ENCODE measurements around the gene MYOM1. TPM values are rescaled to one million over a fixed set of nuclear protein-coding genes. Genes with fewer than 3 reads are reported as not detected.
A peak's percentile ranks its signal among the peaks of the same experiment; 100 is the strongest.

MYOM1 gene
- total RNA-seq, 2 experiments from 2014 or later: 0.40 to 0.41 TPM

DNA sequence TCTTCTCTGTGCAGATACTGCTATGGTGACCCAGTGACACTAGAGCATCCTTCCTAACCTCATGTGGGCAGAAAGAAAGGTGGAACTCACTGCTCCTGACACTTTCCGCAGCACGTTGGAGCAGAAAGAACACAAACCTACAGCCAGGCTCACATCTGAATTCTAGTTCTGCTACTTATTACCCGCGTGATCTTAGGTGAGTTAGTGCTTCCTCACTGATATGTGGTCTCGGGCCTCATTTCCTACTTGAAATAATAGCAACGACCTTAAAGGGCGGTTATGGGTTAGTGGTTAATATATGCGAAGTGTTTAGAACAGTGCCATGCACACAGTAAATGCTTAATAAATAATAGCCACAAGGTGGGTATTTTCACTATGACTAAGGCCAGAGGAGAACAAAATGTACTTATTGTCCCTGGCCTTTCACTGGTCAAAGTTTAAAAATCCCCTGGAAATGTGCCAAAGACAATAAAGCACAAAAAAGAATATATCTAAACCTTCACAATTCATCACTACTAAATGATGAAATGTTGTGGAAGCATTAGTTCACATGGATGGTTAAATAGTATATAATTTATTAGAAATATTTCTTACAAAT, 66.6 kb downstream of the MYOM1 start:
- intact Hi-C loops (cut with micrococcal nuclease): loop anchor here (10.0 kb wide), 2 partner anchors 512 to 578 kb away; partner anchors contain the start of genes METTL4 and NDC80
- Mint-ChIP-seq H3K27me3 (ENCODE audit: low read depth) (no peaks in the 10 kb centered on the region), H3K27ac (no peak overlapping the region)

DNA sequence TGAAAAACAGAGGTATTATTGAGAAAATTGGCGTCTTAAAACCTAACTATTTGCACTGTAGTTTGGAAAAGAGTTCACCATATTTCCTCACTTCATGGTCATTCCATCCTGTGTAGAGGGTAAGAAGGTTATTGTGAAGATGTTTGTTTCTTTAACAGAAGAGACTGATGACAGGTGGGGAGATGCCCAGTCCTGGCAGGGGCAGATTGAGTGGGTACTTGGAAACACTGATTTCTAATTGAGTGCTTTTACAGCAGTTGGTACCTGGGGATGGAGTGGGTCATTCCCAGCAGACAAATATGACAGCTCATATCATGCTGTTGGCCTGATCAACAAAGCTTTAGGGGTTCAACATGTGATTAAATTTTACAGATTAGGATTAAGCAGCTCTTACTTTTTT, 67.5 kb downstream of the MYOM1 start:
- H3K27ac Mint-ChIP-seq: no peak overlapping the region

More for the DNA sequence above, 66.6 kb downstream of the MYOM1 start:
- DNase-seq: no peak
- peaks cover 6% of the 10 kb centered on the region for H3K4me1 Mint-ChIP-seq (ENCODE audit: low read depth)
- CTCF ChIA-PET: interaction anchor here (1.1 to 2.8 kb wide), 7 partner anchors 10 to 229 kb away, joined by 3 to 35 read pairs (median 7); partner anchors contain the start of genes MYL12A and MYOM1
- no peaks in the 10 kb centered on the region for H3K9me3 Mint-ChIP-seq
- no peak overlapping the region for H3K4me3 Mint-ChIP-seq
- H3K36me3 Mint-ChIP-seq (ENCODE audit: low read depth): no peaks in the 10 kb centered on the region

DNA sequence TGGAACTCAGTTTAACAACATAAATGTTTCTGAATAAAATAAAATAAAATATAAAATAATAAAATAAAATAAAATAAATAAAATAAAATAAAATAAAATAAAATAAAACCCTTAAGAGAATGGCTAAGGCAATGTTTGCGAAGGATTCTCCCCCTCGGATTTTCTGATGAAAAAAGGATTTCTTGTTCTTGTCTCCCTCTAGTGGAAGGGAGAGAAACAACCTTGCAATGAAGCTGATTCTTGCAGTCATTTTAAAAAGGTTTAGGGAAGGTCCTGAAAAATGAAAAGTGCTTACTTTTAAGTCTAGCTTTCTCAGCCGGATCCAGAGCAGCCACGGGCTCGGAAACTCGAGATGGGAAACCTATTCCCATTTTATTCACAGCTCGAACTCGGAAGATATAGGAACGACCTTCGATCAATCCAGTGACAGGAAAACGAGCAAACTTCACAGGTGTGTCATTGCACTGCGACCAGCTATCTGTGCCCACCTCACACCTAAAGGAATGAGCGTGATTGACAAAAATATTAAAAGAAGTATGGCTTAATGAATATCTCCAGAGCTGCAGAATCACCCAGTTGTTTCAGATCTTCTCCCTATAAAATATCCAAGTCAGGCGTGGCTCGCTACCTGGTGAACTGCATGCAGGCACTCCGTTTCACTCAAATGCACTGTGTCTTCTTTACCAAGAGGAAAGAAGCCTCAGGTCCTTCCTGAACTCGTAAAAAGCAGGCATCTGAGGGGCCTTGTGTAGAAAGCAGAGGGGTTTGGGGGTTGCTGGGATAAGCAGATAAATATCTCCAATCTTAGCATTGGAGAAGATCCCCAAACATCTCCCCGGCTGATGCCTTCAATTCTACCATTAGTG, 68.1 kb downstream of the MYOM1 start:
- Mint-ChIP-seq H3K36me3 (ENCODE audit: low read depth) (no peaks in the 10 kb centered on the region), H3K4me3 (no peak overlapping the region), H3K27ac (no peak overlapping the region), H3K27me3 (ENCODE audit: low read depth) (no peaks in the 10 kb centered on the region), H3K9me3 (no peaks in the 10 kb centered on the region), H3K4me1 (ENCODE audit: low read depth) (peaks cover 6% of the 10 kb centered on the region)
- no peak for DNase-seq
- CTCF ChIA-PET: interaction anchor here (0.5 to 2.8 kb wide), 48 partner anchors 9 to 404 kb away, joined by 3 to 35 read pairs (median 4); partner anchors contain the start of genes MYL12A and MYOM1
- intact Hi-C loops (cut with micrococcal nuclease): loop anchor here (1.0 to 10.0 kb wide), 5 partner anchors 95 to 577 kb away; partner anchors contain the start of genes METTL4 and NDC80

More for the DNA sequence above, 67.5 kb downstream of the MYOM1 start:
- H3K4me1 Mint-ChIP-seq (ENCODE audit: low read depth): peaks cover 6% of the 10 kb centered on the region
- intact Hi-C loops (cut with micrococcal nuclease): loop anchor here (10.0 kb wide), 2 partner anchors 513 to 577 kb away; partner anchors contain the start of genes METTL4 and NDC80
- CTCF ChIA-PET: interaction anchor here (0.6 to 2.8 kb wide), 29 partner anchors 9 to 382 kb away, joined by 3 to 35 read pairs (median 4); partner anchors contain the start of genes MYL12A and MYOM1
- H3K4me3 Mint-ChIP-seq: no peak overlapping the region
- H3K27me3 Mint-ChIP-seq (ENCODE audit: low read depth): no peaks in the 10 kb centered on the region
- no peaks in the 10 kb centered on the region for H3K36me3 Mint-ChIP-seq (ENCODE audit: low read depth)
- DNase-seq: no peak
- H3K9me3 Mint-ChIP-seq: no peaks in the 10 kb centered on the region

DNA sequence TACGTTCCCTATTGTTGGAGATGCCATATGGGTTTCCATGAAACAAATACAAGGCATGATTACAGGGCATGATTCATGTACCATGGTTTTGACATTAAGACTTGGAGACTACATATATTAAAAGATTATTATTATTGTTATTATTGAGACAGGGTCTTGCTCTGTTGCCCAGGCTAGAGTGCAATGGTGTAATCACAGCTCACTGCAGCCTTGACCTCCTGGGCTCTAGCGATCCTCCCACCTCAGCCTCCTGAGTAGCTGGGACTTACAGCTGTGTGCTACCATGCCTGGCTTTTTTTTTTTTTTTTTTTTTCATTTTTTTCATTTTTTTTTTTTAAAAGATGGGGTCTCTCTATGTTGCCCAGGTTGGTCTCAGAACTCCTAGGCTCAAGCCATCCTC, 69.1 kb downstream of the MYOM1 start:
- no peak for DNase-seq
- Mint-ChIP-seq H3K9me3 (no peaks in the 10 kb centered on the region), H3K4me3 (no peak overlapping the region), H3K27me3 (ENCODE audit: low read depth) (no peaks in the 10 kb centered on the region), H3K4me1 (ENCODE audit: low read depth) (peaks cover 6% of the 10 kb centered on the region), H3K36me3 (ENCODE audit: low read depth) (no peaks in the 10 kb centered on the region), H3K27ac (no peak overlapping the region)
- intact Hi-C loops (cut with micrococcal nuclease): loop anchor here (1.0 to 10.0 kb wide), 5 partner anchors 96 to 576 kb away; partner anchors contain the start of genes METTL4 and NDC80
- CTCF ChIA-PET: interaction anchor here (1.0 to 2.8 kb wide), 6 partner anchors 22 to 227 kb away, joined by 3 to 35 read pairs (median 10); partner anchors contain the start of gene MYL12A

DNA sequence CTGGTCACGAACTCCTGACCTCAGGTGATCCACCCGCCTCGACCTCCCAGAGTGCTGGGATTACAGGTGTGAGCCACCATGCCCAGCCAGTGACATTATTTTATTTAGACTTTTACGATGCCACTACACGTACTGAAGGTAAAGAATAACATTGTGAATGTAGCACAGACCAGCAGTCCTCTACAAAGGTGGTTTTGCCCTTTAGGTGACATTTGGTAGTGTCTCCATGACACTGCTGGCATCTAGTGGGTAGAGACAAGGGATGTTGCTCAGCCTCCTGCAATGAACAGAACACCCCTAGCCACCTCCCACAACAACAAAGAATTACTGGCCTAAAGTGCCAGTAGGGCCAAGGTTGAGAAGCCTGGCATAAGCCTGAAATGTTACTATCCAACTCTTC, 69.5 kb downstream of the MYOM1 start:
- H3K4me1 Mint-ChIP-seq (ENCODE audit: low read depth): peaks cover 6% of the 10 kb centered on the region
- H3K27me3 Mint-ChIP-seq (ENCODE audit: low read depth): no peaks in the 10 kb centered on the region
- no peak overlapping the region for H3K4me3 Mint-ChIP-seq
- H3K27ac Mint-ChIP-seq: no peak overlapping the region
- H3K9me3 Mint-ChIP-seq: no peaks in the 10 kb centered on the region
- intact Hi-C loops (cut with micrococcal nuclease): loop anchor here (10.0 kb wide), 2 partner anchors 515 to 575 kb away; partner anchors contain the start of genes METTL4 and NDC80
- DNase-seq: peak; percentile 12
- CTCF ChIA-PET: interaction anchor here (1.0 to 2.8 kb wide), 5 partner anchors 22 to 226 kb away, joined by 3 to 35 read pairs (median 16); partner anchors contain the start of gene MYL12A
- no peaks in the 10 kb centered on the region for H3K36me3 Mint-ChIP-seq (ENCODE audit: low read depth)

DNA sequence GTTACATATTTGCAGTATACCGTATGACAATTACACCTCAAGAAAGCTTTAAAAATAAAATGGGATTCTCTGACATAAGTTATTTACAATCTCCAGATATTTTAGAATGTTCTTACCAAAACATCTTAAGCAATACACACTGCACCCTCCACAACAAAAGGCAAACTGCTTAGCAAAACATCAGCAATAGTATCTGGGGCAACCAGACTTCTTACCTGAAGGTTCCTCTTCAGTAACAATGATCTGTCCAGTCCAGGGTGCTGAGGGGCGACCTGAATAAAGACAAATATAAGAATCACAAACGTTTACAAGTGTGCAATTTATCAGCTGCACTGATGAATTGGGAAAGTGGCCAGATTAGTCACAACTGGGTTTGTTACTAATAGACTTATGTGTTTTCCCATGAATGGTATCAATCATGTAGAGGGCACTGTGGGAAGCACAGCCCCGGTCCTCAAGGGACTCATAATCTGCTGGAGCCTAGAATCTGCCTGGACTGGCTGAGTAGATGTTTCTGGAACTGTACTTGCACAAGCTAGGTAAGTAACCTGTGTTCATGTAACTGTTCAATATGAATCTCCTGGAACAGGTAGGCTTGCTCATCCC, 70.7 kb downstream of the MYOM1 start:
- no peak for DNase-seq
- H3K36me3 Mint-ChIP-seq (ENCODE audit: low read depth): no peaks in the 10 kb centered on the region
- H3K4me1 Mint-ChIP-seq (ENCODE audit: low read depth): peaks cover 6% of the 10 kb centered on the region
- H3K27ac Mint-ChIP-seq: no peak overlapping the region
- CTCF ChIA-PET: interaction anchor here (0.7 to 1.6 kb wide), 3 partner anchors 20 to 156 kb away, joined by 3 to 11 read pairs (median 3); no protein-coding TSS in a partner anchor
- H3K4me3 Mint-ChIP-seq: no peak overlapping the region
- H3K9me3 Mint-ChIP-seq: no peaks in the 10 kb centered on the region
- intact Hi-C loops (cut with micrococcal nuclease): no loop called here
- H3K27me3 Mint-ChIP-seq (ENCODE audit: low read depth): no peaks in the 10 kb centered on the region

DNA sequence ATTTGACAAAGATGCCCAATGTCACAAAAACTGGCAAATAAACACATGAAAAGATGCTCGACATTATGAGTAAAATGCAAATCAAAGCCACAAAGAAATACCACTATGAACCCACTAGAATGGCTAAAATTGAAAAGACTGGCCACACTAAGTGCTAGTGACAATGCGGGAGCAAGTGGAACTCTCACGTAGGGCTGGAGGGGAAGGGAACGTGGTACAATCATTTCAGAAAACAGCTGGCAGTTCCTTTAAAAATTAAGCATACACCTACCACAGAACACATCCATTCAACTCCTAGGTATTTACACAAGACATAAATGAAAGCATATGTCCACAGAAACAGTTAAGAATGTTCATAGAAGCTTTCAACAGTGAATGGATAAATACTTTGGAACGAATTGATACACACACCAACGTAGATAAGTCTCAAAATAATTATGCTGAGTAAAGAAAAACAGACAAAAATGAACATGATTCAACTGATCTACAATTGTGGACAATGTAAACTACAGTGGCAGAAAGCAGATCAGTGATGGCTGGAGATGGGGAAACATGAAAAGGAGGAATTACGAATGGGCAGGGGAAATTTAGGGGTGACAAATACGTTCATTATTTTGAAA, 71.7 kb downstream of the MYOM1 start:
- CTCF ChIA-PET: interaction anchor here (0.6 to 0.8 kb wide), 2 partner anchors 19 to 220 kb away, joined by 3 to 4 read pairs; no protein-coding TSS in a partner anchor
- Mint-ChIP-seq H3K9me3 (no peaks in the 10 kb centered on the region), H3K27ac (no peak overlapping the region), H3K4me1 (ENCODE audit: low read depth) (peaks cover 6% of the 10 kb centered on the region), H3K36me3 (ENCODE audit: low read depth) (no peaks in the 10 kb centered on the region), H3K4me3 (no peak overlapping the region), H3K27me3 (ENCODE audit: low read depth) (no peaks in the 10 kb centered on the region)
- no peak for DNase-seq
- intact Hi-C loops (cut with micrococcal nuclease): no loop called here

DNA sequence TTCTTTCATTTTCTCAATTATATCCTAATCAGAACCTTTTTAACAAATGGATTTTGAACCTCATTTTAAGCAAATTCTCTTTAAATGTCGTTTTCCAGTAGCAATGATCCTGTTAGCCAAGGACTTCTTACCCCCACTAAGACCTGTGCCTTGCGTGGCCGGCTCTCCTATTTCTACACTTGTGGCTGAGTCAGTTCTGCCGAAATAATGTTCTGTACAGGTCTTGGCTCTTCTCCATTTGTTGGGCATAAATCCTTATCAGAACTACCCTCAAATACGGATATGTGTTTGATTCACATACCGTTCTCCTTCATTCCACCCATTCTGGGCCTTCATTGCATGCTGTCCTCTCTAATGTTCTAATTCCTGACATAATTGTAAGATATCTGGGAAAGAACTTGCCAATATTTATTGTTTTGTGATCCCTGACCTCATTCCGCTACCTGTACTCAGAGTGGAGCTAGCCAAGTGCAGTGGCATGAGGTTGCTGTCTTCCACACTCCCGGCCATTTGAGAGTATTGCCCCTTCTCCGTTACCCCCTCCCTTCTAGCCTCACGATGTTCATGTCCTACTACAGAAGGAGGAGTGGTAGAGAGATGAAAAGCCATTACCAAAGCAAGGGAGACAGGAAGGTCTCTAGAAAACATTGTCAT, 78.7 kb downstream of the MYOM1 start:
- no peaks in the 10 kb centered on the region for H3K36me3 Mint-ChIP-seq (ENCODE audit: low read depth)
- H3K27me3 Mint-ChIP-seq (ENCODE audit: low read depth): no peaks in the 10 kb centered on the region
- peaks cover 3% of the 10 kb centered on the region for H3K9me3 Mint-ChIP-seq
- CTCF ChIA-PET: no interaction called here
- no peak for DNase-seq
- H3K4me1 Mint-ChIP-seq (ENCODE audit: low read depth): no peaks in the 10 kb centered on the region
- H3K27ac Mint-ChIP-seq: no peak overlapping the region
- no peak overlapping the region for H3K4me3 Mint-ChIP-seq
- intact Hi-C loops (cut with micrococcal nuclease): no loop called here

DNA sequence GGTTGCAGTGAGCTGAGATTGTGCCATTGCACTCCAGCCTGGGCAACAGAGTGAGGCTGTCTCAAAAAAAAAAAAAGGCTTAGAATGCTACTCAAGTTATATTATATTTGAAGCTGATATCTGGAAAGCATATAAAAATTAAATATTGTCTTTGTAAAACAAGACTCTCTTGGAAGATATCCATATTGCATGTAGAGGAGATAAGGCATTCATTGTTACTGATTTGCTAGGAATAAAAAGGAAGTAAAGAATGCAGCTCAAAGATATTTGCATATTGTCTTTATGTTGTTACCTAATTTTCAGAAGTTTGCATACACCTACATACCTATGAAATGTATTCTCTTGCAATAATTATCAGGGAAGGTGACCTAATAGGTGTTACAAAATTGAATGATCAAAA, 79.4 kb downstream of the MYOM1 start:
- intact Hi-C loops (cut with micrococcal nuclease): no loop called here
- no peaks in the 10 kb centered on the region for H3K4me1 Mint-ChIP-seq (ENCODE audit: low read depth)
- no peaks in the 10 kb centered on the region for H3K36me3 Mint-ChIP-seq (ENCODE audit: low read depth)
- CTCF ChIA-PET: interaction anchor here (0.7 to 3.3 kb wide), 2 partner anchors 11 to 209 kb away, joined by 3 to 22 read pairs; no protein-coding TSS in a partner anchor
- H3K27me3 Mint-ChIP-seq (ENCODE audit: low read depth): no peaks in the 10 kb centered on the region
- H3K4me3 Mint-ChIP-seq: no peak overlapping the region
- no peak for DNase-seq
- H3K9me3 Mint-ChIP-seq: peaks cover 3% of the 10 kb centered on the region
- no peak overlapping the region for H3K27ac Mint-ChIP-seq

DNA sequence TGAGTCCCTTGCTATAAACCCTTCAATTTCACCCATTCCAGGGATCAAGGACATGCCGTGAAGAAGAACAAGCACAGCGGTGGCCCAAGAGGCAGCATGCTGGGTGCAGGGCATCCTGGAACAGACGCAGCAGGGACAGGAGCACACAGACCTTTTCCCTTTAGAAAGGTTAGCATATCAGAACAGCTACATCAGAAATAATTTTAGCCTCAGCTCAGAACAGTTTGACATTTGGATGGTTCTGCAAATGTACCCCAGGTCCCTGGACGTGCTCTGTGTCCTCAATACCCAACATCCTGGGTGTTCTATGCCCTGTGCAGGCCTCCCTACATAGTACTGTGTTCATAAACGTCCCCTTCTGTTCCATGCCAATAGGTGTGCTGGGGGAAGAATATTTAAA, 80.4 kb downstream of the MYOM1 start:
- Mint-ChIP-seq H3K9me3 (peaks cover 3% of the 10 kb centered on the region), H3K27me3 (ENCODE audit: low read depth) (no peaks in the 10 kb centered on the region), H3K4me3 (no peak overlapping the region), H3K4me1 (ENCODE audit: low read depth) (no peaks in the 10 kb centered on the region), H3K27ac (no peak overlapping the region), H3K36me3 (ENCODE audit: low read depth) (no peaks in the 10 kb centered on the region)
- intact Hi-C loops (cut with micrococcal nuclease): no loop called here
- CTCF ChIA-PET: interaction anchor here (1.0 to 3.3 kb wide), 2 partner anchors 11 to 144 kb away, joined by 3 to 22 read pairs; no protein-coding TSS in a partner anchor
- no peak for DNase-seq
